ENCODE results near the gene USP15. TPM values are rescaled to one million over a fixed set of nuclear protein-coding genes. Genes with fewer than 3 reads are reported as not detected.

USP15 gene
- total RNA-seq, 1 experiment from 2014 or later = 25.8 TPM

DNA sequence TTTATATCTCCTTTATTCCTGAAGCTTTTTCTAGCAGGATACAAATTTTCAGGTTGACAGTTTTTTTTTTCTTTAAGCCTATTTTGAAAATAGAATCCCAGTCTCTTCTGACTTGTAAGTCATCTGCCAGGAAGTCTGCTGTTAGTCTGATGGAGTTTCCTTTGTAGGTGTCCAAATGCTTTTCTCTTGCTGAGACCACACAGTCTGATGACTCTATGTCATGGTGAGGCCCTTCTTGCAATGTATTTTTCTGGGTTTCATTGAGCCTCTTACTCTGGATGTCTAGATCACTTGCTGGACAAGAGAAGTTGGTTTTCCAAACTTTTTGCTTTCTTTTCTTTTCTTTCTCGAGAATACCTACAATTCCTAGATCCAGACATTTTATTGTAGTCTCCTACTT, 30.6 kb downstream of the USP15 start:
- Histone ChIP-seq H3K9me2 (ENCODE audit: insufficient read depth) (no peaks in the 10 kb centered on the region), H3K79me2 (ENCODE audit: low read depth) (peaks cover 74% of the 10 kb centered on the region), H4K20me1 (ENCODE audit: insufficient read depth) (peaks cover 17% of the 10 kb centered on the region; the same call in 1 of the 2 replicates), H3K27me3 (ENCODE audit: insufficient read depth, low read depth) (no peaks in the 10 kb centered on the region), H2AFZ (no peak overlapping the region), H3K9me3 (ENCODE audit: insufficient read depth, low read depth) (no peaks in the 10 kb centered on the region), H3K36me3 (ENCODE audit: low read depth) (peaks cover 17% of the 10 kb centered on the region; the same call in 1 of the 2 replicates), H3K4me3 (no peak overlapping the region), H3K4me1 (replicated peaks; ENCODE audit: insufficient read depth) (no peaks in the 10 kb centered on the region; the same call in 1 of the 2 replicates), H3K4me2 (no peak overlapping the region), H3F3A (ENCODE audit: insufficient read depth, low read depth) (no peaks in the 10 kb centered on the region), H3K27ac (no peak overlapping the region)
- intact Hi-C loops (cut with micrococcal nuclease; ENCODE audit: unreplicated experiment) = no loop called here
- POLR2A ChIA-PET (ENCODE audit: unreplicated experiment) = no interaction called here
- BruUV-seq (replicated peaks) = no TSS peak
- TF ChIP-seq EZH2 (IDR thresholded peaks at IDR 0.05; ENCODE audit: low read depth) (no peak), CTCF (conservative IDR thresholded peaks at IDR 0.05) (no peak)
- DNase-seq = no peak
- CTCF ChIA-PET = no interaction called here

- DNase-seq = no peak
- intact Hi-C loops (cut with micrococcal nuclease; ENCODE audit: unreplicated experiment) = no loop called here
- no peaks in the 10 kb centered on the region for H3K9me2 ChIP-seq (ENCODE audit: insufficient read depth)
- peaks cover 63% of the 10 kb centered on the region for H3K79me2 ChIP-seq (ENCODE audit: low read depth)
- H4K20me1 ChIP-seq (ENCODE audit: insufficient read depth) = peaks cover 17% of the 10 kb centered on the region; the same call in 1 of the 2 replicates
- H3K4me2 ChIP-seq = no peak overlapping the region
- H3K4me3 ChIP-seq = no peak overlapping the region
- ChIA-PET CTCF (interaction anchor here (0.6 kb wide), 1 partner anchor 690 kb away, joined by 3 read pairs; no protein-coding TSS in a partner anchor), POLR2A (ENCODE audit: unreplicated experiment) (no interaction called here)
- H3K9me3 ChIP-seq (ENCODE audit: insufficient read depth, low read depth) = no peaks in the 10 kb centered on the region
- peaks cover 17% of the 10 kb centered on the region; the same call in 1 of the 2 replicates for H3K36me3 ChIP-seq (ENCODE audit: low read depth)
- TF ChIP-seq EZH2 (IDR thresholded peaks at IDR 0.05; ENCODE audit: low read depth) (no peak), CTCF (conservative IDR thresholded peaks at IDR 0.05) (no peak)
- no peaks in the 10 kb centered on the region; the same call in 1 of the 2 replicates for H3K4me1 ChIP-seq (replicated peaks; ENCODE audit: insufficient read depth)
- no peak overlapping the region for H3K27ac ChIP-seq
- no peak overlapping the region for H2AFZ ChIP-seq
- no peaks in the 10 kb centered on the region for H3K27me3 ChIP-seq (ENCODE audit: insufficient read depth, low read depth)
- no TSS peak for BruUV-seq (replicated peaks)
- no peaks in the 10 kb centered on the region for H3F3A ChIP-seq (ENCODE audit: insufficient read depth, low read depth)
Observed at GRCh38 chr12:62291864-62292760, 31.9 kb downstream of the USP15 start.

DNA sequence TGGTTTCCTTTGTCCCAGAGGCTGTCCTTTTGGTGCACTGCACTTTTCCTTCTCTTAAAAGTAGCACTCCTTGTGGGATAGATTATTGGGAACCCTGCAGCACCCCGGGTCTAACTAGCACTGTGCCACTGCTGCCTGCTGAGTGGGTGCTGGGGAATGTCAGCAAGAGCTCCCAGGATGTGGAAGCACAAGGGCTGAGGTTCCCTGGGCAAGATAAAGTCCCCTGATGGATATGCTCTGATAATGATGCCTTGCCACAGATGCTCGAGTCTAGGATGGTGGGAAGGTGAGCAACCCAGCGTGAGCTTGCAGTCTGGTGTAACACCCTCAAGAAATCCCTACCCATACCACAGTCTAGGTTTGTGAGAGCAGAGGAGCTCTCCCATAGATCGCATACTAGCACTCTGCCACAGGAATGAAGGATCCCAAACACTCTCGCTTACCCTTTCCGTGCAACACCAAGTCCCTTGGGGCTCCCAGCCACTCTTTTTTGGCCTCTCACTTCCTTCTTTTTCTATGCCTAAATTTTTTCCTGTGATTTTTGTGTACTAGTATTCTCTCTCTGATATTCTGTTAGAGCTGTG, 32.6 kb downstream of the USP15 start:
- intact Hi-C loops (cut with micrococcal nuclease; ENCODE audit: unreplicated experiment) = no loop called here
- Histone ChIP-seq H3K27me3 (ENCODE audit: insufficient read depth, low read depth) (no peaks in the 10 kb centered on the region), H3K4me1 (replicated peaks; ENCODE audit: insufficient read depth) (no peaks in the 10 kb centered on the region; the same call in 1 of the 2 replicates), H3K27ac (no peak overlapping the region), H3F3A (ENCODE audit: insufficient read depth, low read depth) (no peaks in the 10 kb centered on the region), H3K36me3 (ENCODE audit: low read depth) (peaks cover 17% of the 10 kb centered on the region; the same call in 1 of the 2 replicates), H3K9me3 (ENCODE audit: insufficient read depth, low read depth) (no peaks in the 10 kb centered on the region), H4K20me1 (ENCODE audit: insufficient read depth) (peaks cover 17% of the 10 kb centered on the region; the same call in 1 of the 2 replicates), H3K4me2 (no peak overlapping the region), H3K9me2 (ENCODE audit: insufficient read depth) (no peaks in the 10 kb centered on the region), H3K4me3 (no peak overlapping the region), H3K79me2 (ENCODE audit: low read depth) (peaks cover 57% of the 10 kb centered on the region), H2AFZ (no peak overlapping the region)
- no peak for TF ChIP-seq CTCF (conservative IDR thresholded peaks at IDR 0.05)
- no peak for TF ChIP-seq EZH2 (IDR thresholded peaks at IDR 0.05; ENCODE audit: low read depth)
- CTCF ChIA-PET = interaction anchor here (0.5 kb wide), 1 partner anchor 50 kb away, joined by 3 read pairs; no protein-coding TSS in a partner anchor
- DNase-seq = no peak
- BruUV-seq (replicated peaks) = no TSS peak
- POLR2A ChIA-PET (ENCODE audit: unreplicated experiment) = no interaction called here

Data from PC-9 (cell line).